ENCODE data around the gene ISG20L2.

Gene ISG20L2

GRCh38 chr1:156708218-156708661 lies 20.3 kb downstream of the ISG20L2 start:
- Histone ChIP-seq H2AFZ (ENCODE audit: low read length) (no peak overlapping the region), H3K27me3 (ENCODE audit: insufficient read depth, low read length) (peaks cover 9% of the 10 kb centered on the region; the same call in 1 of the 2 replicates), H3K9ac (ENCODE audit: low read length) (no peak overlapping the region), H3K27ac (ENCODE audit: low read depth, low read length, poor library complexity, severe bottlenecking) (no peak overlapping the region), H3K36me3 (ENCODE audit: insufficient read depth, low read length) (no peaks in the 10 kb centered on the region), H3K4me3 (ENCODE audit: low read depth, low read length, poor library complexity, severe bottlenecking) (no peak overlapping the region), H3K9me3 (ENCODE audit: low read length) (no peaks in the 10 kb centered on the region), H3K79me2 (ENCODE audit: insufficient read depth, low read length) (no peaks in the 10 kb centered on the region), H3K4me1 (ENCODE audit: insufficient read depth, low read length, severe bottlenecking) (peaks cover 15% of the 10 kb centered on the region), H3K9me2 (ENCODE audit: low read depth, low read length) (no peaks in the 10 kb centered on the region), H3K4me2 (ENCODE audit: low read length) (no peak overlapping the region), H3F3A (ENCODE audit: insufficient read depth, low read length) (no peaks in the 10 kb centered on the region), H4K20me1 (ENCODE audit: insufficient read depth, low read length) (no peaks in the 10 kb centered on the region)
- TF ChIP-seq EZH2 (IDR thresholded peaks at IDR 0.05; ENCODE audit: borderline replicate concordance, low read length) (no peak), CTCF (IDR thresholded peaks at IDR 0.05; ENCODE audit: low read length) (no peak)

- Histone ChIP-seq H3K27ac (ENCODE audit: low read depth, low read length, poor library complexity, severe bottlenecking) (no peak overlapping the region), H3K9ac (ENCODE audit: low read length) (no peak overlapping the region), H3K4me1 (ENCODE audit: insufficient read depth, low read length, severe bottlenecking) (peaks cover 15% of the 10 kb centered on the region)
These were observed 20.9 kb downstream of the ISG20L2 start for GRCh38 chr1:156707417-156708217.

GRCh38 chr1:156706657-156707416 lies 21.7 kb downstream of the ISG20L2 start:
- Histone ChIP-seq H3K79me2 (ENCODE audit: insufficient read depth, low read length) (no peaks in the 10 kb centered on the region), H3F3A (ENCODE audit: insufficient read depth, low read length) (no peaks in the 10 kb centered on the region), H3K27me3 (ENCODE audit: insufficient read depth, low read length) (peaks cover 11% of the 10 kb centered on the region; the same call in 1 of the 2 replicates), H3K4me1 (ENCODE audit: insufficient read depth, low read length, severe bottlenecking) (peaks cover 15% of the 10 kb centered on the region), H3K4me2 (ENCODE audit: low read length) (peak overlapping the region; percentile 42), H3K36me3 (ENCODE audit: insufficient read depth, low read length) (no peaks in the 10 kb centered on the region), H3K9me2 (ENCODE audit: low read depth, low read length) (no peaks in the 10 kb centered on the region), H4K20me1 (ENCODE audit: insufficient read depth, low read length) (no peaks in the 10 kb centered on the region), H3K4me3 (ENCODE audit: low read depth, low read length, poor library complexity, severe bottlenecking) (peak overlapping the region; percentile 33), H3K27ac (ENCODE audit: low read depth, low read length, poor library complexity, severe bottlenecking) (no peak overlapping the region), H3K9me3 (ENCODE audit: low read length) (no peaks in the 10 kb centered on the region), H2AFZ (ENCODE audit: low read length) (no peak overlapping the region), H3K9ac (ENCODE audit: low read length) (no peak overlapping the region)
- TF ChIP-seq CTCF (IDR thresholded peaks at IDR 0.05; ENCODE audit: low read length) (no peak), EZH2 (IDR thresholded peaks at IDR 0.05; ENCODE audit: borderline replicate concordance, low read length) (no peak)

More at GRCh38 chr1:156707417-156708217, 20.9 kb downstream of the ISG20L2 start:
- no peak overlapping the region for H2AFZ ChIP-seq (ENCODE audit: low read length)
- TF ChIP-seq EZH2 (IDR thresholded peaks at IDR 0.05; ENCODE audit: borderline replicate concordance, low read length): no peak
- TF ChIP-seq CTCF (IDR thresholded peaks at IDR 0.05; ENCODE audit: low read length): no peak
- no peak overlapping the region for H3K4me3 ChIP-seq (ENCODE audit: low read depth, low read length, poor library complexity, severe bottlenecking)
- H3K9me3 ChIP-seq (ENCODE audit: low read length): no peaks in the 10 kb centered on the region
- peaks cover 11% of the 10 kb centered on the region; the same call in 1 of the 2 replicates for H3K27me3 ChIP-seq (ENCODE audit: insufficient read depth, low read length)
- H4K20me1 ChIP-seq (ENCODE audit: insufficient read depth, low read length): no peaks in the 10 kb centered on the region
- no peaks in the 10 kb centered on the region for H3K79me2 ChIP-seq (ENCODE audit: insufficient read depth, low read length)
- no peaks in the 10 kb centered on the region for H3F3A ChIP-seq (ENCODE audit: insufficient read depth, low read length)
- no peaks in the 10 kb centered on the region for H3K9me2 ChIP-seq (ENCODE audit: low read depth, low read length)
- no peak overlapping the region for H3K4me2 ChIP-seq (ENCODE audit: low read length)
- H3K36me3 ChIP-seq (ENCODE audit: insufficient read depth, low read length): no peaks in the 10 kb centered on the region

Measured in OCI-LY1 (cell line).